Ascending aorta (tissue), 2 donors: ENCODE measurements around the gene SMAD5. TPM values are rescaled to one million over a fixed set of nuclear protein-coding genes. Genes with fewer than 3 reads are reported as not detected.

ENCODE experiments used
- DNase-seq, 2 donors: peaks; one replicate each; pipeline ENCODE4 v3.0.0-alpha.2; 2019; ENCODE audit warnings: low spot score in 2 of 2
- H3K27ac ChIP-seq, 2 donors: fragments of 200-600 bp; sonication (generic); one replicate each; pipeline ENCODE4 v1.5.1; 2016 to 2017; ENCODE audit warnings: mild to moderate bottlenecking in 1 of 2
- H3K27me3 ChIP-seq: fragments of 200-600 bp; sonication (generic); one replicate; pipeline ENCODE4 v1.5.1; 2017
- H3K36me3 ChIP-seq, 2 donors: fragments of 200-600 bp; sonication (generic); one replicate each; pipeline ENCODE4 v1.5.1; 2016
- H3K4me1 ChIP-seq, 2 donors: fragments of 200-600 bp; sonication (generic); one replicate each; pipeline ENCODE4 v1.5.1; 2016 to 2017; ENCODE audit warnings: mild to moderate bottlenecking in 1 of 2
- H3K4me3 ChIP-seq, 2 donors: fragments of 200-600 bp; sonication (generic); one replicate each; pipeline ENCODE4 v1.5.1; 2016 to 2017; ENCODE audit warnings: mild to moderate bottlenecking in 1 of 2
- H3K9me3 ChIP-seq, 2 donors: fragments of 200-600 bp; sonication (generic); one replicate each; pipeline ENCODE4 v1.5.1; 2016
- CTCF ChIP-seq, 3 experiments: fragments of 200-600 bp in 2 of 3; fragments of 450-650 bp in 1 of 3; sonication (generic) in 2 of 3; IDR thresholded peaks; one replicate each; pipeline ENCODE4 v1.5.1; 2016 to 2019; ENCODE audit warnings: antibody characterized with exemption in 3 of 3, mild to moderate bottlenecking in 1 of 3, moderate library complexity in 1 of 3
- intact Hi-C: fragments of 100-400 bp; cut with DNase I; formaldehyde crosslinking; loops from one replicate; pipeline ENCODE4 v1.15.1; 2023
- total RNA-seq: library from RNA; depleted of rRNA; stranded (reverse); fragments of >200 nt; gene quantifications from one replicate; pipeline ENCODE4 v1.1.0, GENCODE V29; 2016

The SMAD5 gene
- total RNA-seq, 1 donor from 2014 or later: 23.8 TPM

GRCh38 chr5:136089791-136090190 lies 42.9 kb upstream of the SMAD5 start:
- TF ChIP-seq CTCF (IDR thresholded peaks at IDR 0.05): no peak
- intact Hi-C loops: no loop called here
- DNase-seq: no peak
- no peak overlapping the region for H3K4me3 ChIP-seq
- peaks cover 0 to 5% of the 10 kb centered on the region in 2 donors for H3K4me1 ChIP-seq
- H3K27me3 ChIP-seq: no peaks in the 10 kb centered on the region
- no peaks in the 10 kb centered on the region for H3K36me3 ChIP-seq
- H3K9me3 ChIP-seq: no peaks in the 10 kb centered on the region
- H3K27ac ChIP-seq: no peak overlapping the region

- Histone ChIP-seq H3K36me3 (no peaks in the 10 kb centered on the region), H3K9me3 (no peaks in the 10 kb centered on the region), H3K27ac (no peak overlapping the region), H3K27me3 (no peaks in the 10 kb centered on the region), H3K4me3 (no peak overlapping the region), H3K4me1 (peaks cover 0 to 5% of the 10 kb centered on the region in 2 donors)
- intact Hi-C loops: no loop called here
- DNase-seq: no peak
- TF ChIP-seq CTCF (IDR thresholded peaks at IDR 0.05): no peak
Measured at GRCh38 chr5:136090319-136090718, 42.3 kb upstream of the SMAD5 start.

GRCh38 chr5:136094189-136094912 lies 38.3 kb upstream of the SMAD5 start:
- intact Hi-C loops: no loop called here
- no peak for TF ChIP-seq CTCF (IDR thresholded peaks at IDR 0.05)
- Histone ChIP-seq H3K4me3 (no peak overlapping the region), H3K27ac (no peak overlapping the region), H3K27me3 (no peaks in the 10 kb centered on the region), H3K36me3 (no peaks in the 10 kb centered on the region), H3K9me3 (no peaks in the 10 kb centered on the region), H3K4me1 (no peaks in the 10 kb centered on the region)
- DNase-seq: peak in 1 of 2 donors; percentile 52

GRCh38 chr5:136094913-136095641 lies 37.6 kb upstream of the SMAD5 start:
- Histone ChIP-seq H3K27ac (no peak overlapping the region), H3K9me3 (no peaks in the 10 kb centered on the region), H3K27me3 (no peaks in the 10 kb centered on the region), H3K4me3 (no peak overlapping the region), H3K4me1 (no peaks in the 10 kb centered on the region), H3K36me3 (no peaks in the 10 kb centered on the region)
- intact Hi-C loops: no loop called here
- peak in 1 of 2 donors; percentile 15 for DNase-seq
- TF ChIP-seq CTCF (IDR thresholded peaks at IDR 0.05): no peak

GRCh38 chr5:136098176-136098575 lies 34.5 kb upstream of the SMAD5 start:
- Histone ChIP-seq H3K4me1 (no peaks in the 10 kb centered on the region), H3K9me3 (no peaks in the 10 kb centered on the region), H3K27me3 (no peaks in the 10 kb centered on the region), H3K4me3 (no peak overlapping the region), H3K36me3 (no peaks in the 10 kb centered on the region), H3K27ac (no peak overlapping the region)
- TF ChIP-seq CTCF (IDR thresholded peaks at IDR 0.05): no peak
- intact Hi-C loops: no loop called here
- DNase-seq: peak in 1 of 2 donors; percentile 46
